GM19023 (cell line): ENCODE results near the gene CHAT.

ENCODE experiments used
- ATAC-seq: cut with Tn5 transposase; IDR thresholded peaks from one replicate; pipeline ENCODE4 v1.9.1; 2021; ENCODE audit warnings: mild to moderate bottlenecking, moderate library complexity; ENCODE audit not compliant: unreplicated experiment

Gene CHAT

GRCh38 chr10:49611816-49612512, 1.9 kb upstream of the CHAT start:
- no peak for ATAC-seq

GRCh38 chr10:49612513-49613164, 1.2 kb upstream of the CHAT start:
- ATAC-seq, result no peak

GRCh38 chr10:49613165-49613881, 514 bp upstream of the CHAT start:
- ATAC-seq, result no peak

GRCh38 chr10:49614242-49615198, 683 bp downstream of the CHAT start:
- ATAC-seq, result no peak

- no peak for ATAC-seq
Measured at GRCh38 chr10:49615213-49615612, 1.4 kb downstream of the CHAT start.

GRCh38 chr10:49615721-49616120, 1.9 kb downstream of the CHAT start:
- ATAC-seq, result no peak

GRCh38 chr10:49616421-49617101, 2.7 kb downstream of the CHAT start:
- no peak for ATAC-seq

GRCh38 chr10:49617121-49618020, 3.5 kb downstream of the CHAT start:
- no peak for ATAC-seq

GRCh38 chr10:49618821-49619220, 5.0 kb downstream of the CHAT start:
- no peak for ATAC-seq

- ATAC-seq, result no peak
Measured at GRCh38 chr10:49619613-49620012, 5.8 kb downstream of the CHAT start.

GRCh38 chr10:49620286-49620810, 6.5 kb downstream of the CHAT start:
- no peak for ATAC-seq

GRCh38 chr10:49620841-49621378, 7.1 kb downstream of the CHAT start:
- no peak for ATAC-seq

- ATAC-seq, result no peak
Measured at GRCh38 chr10:49621561-49621960, 7.7 kb downstream of the CHAT start.

GRCh38 chr10:49622426-49623425, 8.9 kb downstream of the CHAT start:
- ATAC-seq, result no peak

- ATAC-seq, result no peak
Measured at GRCh38 chr10:49624629-49625028, 10.8 kb downstream of the CHAT start.

- ATAC-seq, result no peak
Measured at GRCh38 chr10:49625411-49625810, 11.6 kb downstream of the CHAT start.

- no peak for ATAC-seq
Measured at GRCh38 chr10:49627038-49627437, 13.2 kb downstream of the CHAT start.
